Measurements from ENCODE around the gene SNRK.
A peak's percentile ranks its signal among the peaks of the same experiment; 100 is the strongest.

SNRK gene

GRCh38 chr3:43316783-43317460 lies 30.6 kb downstream of the SNRK start:
- FAIRE-seq = no peak

- peak; percentile 81 for FAIRE-seq
These were observed 31.3 kb downstream of the SNRK start for GRCh38 chr3:43317461-43318316.

DNA sequence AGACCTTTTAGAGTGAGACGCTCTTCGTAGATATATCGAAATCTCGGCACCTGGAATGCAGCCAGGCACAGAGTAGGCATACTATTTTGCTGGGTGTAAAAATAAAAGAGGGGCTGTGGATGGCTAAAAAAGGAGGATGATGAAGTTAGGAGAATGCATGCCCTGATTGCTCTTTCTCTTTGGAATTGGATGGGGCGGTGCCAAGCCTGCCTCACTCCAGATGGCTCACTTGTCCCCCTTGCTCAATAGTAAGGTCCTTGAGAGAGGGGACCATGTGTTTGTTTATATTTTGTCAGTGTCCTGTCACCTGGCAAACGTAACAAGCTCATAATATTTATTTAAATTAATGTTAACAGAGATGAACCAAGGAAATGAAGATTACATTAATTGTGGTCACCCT lies 33.0 kb downstream of the SNRK start:
- no peak for FAIRE-seq

DNA sequence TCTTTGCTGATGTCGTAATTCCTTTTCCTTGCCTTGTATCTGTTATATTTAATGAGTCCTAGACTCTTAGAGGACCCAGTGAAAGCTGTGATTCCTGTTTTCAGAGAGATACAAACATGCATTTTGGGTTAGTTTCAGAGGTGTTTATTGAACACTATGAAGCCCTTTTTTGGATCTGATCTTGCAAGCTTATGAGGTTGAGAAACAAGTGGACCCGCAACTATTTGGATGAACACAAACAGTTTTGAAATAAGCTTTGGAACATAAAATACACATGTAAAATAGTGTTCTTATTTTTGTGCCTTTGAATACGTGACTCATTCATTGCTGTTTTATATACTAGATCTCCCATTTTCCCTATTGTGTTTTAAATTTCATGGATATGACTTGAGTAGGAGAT lies 33.5 kb downstream of the SNRK start:
- FAIRE-seq = no peak

DNA sequence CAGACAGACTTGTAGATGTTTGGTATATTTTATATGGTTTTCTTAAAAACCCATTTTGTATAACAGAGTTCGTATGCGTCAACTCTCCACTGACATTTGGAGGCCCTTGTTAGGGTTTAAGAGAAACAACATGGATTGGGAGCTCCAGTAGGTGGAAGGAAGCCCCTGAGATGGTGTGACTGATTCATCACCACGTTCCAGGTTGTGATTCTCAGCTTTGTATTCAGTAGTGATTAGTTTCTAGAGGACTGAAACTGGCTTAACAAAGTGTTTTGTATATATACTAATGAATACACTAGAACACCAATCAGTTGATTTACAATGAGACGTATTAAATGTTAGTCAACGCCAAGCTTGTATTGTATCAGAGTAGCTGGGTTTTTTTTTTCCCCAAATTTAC lies 33.9 kb downstream of the SNRK start:
- FAIRE-seq = no peak

DNA sequence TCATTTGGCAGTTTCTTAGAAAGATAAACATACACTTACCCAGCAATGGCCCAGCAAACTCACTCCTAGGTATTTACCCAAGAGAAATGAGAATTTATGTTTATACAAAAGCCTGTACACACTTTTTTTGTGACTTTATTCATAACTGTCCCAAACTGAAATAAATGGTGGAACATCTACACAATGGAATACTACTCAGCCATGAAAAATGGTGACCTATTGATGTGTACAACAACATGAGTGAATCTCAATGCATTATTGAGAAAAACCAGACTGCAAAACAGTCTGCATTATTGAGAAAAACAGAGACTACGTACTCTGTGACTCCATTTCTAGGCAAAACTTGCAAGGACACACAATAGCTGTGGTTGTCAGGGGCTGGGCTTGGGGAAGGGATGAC lies 37.2 kb downstream of the SNRK start:
- FAIRE-seq = no peak

DNA sequence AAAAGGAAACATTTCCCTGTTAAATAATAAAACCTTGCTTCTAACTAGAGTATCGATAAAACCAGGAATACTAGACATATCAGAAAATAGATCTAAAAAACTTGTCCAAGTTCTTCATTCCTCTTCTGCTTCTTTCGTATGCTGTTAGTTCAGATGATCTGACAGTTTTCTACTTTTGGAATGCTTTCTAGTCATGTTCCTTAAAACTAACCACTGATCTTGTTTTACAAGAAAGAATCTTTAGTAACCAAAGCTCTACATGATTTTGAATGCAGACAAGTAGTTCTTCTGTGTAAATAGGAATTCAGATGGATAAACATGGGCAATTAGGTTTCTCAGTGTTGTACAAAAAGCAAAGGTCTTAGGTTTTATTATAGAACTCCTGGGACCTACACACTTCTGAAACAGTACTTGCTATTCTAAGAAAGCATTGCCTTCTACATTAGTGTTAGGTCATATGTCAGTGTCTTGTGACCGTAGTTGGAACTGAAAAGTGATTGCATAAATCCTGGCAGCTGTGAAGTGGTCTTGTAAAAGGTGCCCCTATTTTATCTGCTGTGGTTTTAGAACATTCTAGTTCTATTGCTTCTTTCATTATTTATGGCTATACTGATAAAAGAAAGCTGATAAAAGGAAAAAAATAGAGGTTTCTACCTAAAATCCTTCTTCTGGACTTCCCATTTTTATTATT lies 40.7 kb downstream of the SNRK start:
- FAIRE-seq = no peak

- FAIRE-seq = no peak
These were observed 41.2 kb downstream of the SNRK start for GRCh38 chr3:43327582-43327979.

DNA sequence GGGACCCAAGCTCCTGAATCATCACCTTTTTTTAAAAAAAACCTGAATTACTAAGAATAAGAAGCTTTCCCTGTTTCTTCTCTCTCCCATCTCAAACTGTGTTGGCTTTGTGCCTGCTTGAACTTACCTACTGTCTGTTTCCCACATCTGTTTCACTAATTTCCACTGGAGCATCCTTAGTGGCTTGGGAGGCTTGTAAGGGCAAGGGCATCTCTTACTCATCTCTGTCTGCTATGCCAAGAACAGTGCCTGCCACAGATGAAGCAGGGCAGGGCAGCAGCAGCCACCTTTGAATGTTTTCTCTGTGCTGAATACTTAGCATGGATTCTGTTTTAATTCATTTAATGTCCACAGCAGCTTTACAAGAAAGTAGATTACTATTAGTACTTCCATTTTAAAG lies 42.3 kb downstream of the SNRK start:
- no peak for FAIRE-seq

DNA sequence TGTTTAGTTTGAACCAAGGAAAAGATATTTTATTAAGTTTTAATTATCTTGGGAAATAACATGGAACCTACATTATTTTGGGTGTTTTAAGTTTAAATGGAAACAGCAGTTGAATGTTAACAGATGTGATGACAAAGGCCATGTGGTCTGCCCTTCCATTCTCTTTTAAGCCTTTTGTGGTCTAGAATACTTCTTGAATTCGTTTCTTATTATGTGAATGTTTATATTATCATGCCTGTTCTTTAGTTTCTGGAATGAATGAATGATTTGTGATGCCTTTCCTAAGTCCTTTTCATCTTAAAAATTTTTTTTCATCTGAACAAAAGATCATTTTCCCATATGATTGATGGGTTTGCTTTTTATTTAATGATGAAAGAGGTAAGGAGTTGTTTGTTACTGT lies 44.6 kb downstream of the SNRK start:
- no peak for FAIRE-seq

GRCh38 chr3:43331381-43331780 lies 45.0 kb downstream of the SNRK start:
- no peak for FAIRE-seq

DNA sequence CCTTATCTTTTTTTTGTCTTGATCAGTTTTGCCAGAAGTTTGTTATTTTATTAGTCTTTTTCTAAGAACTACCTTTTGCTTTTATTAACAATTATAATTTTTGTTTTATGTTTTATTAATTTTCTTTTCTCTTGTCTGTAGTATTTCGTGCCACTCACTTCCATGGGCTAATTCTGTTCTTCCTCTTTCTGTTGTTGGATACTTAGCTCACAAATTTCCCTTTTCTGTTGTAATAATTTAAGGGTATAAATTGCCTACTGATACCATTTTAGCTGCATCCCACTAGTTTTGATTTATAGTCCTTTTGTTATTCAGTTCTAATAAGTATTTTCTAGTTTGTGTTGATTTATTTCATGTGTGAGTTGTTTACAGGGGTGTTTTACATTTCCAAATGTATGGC lies 48.6 kb downstream of the SNRK start:
- no peak for FAIRE-seq

DNA sequence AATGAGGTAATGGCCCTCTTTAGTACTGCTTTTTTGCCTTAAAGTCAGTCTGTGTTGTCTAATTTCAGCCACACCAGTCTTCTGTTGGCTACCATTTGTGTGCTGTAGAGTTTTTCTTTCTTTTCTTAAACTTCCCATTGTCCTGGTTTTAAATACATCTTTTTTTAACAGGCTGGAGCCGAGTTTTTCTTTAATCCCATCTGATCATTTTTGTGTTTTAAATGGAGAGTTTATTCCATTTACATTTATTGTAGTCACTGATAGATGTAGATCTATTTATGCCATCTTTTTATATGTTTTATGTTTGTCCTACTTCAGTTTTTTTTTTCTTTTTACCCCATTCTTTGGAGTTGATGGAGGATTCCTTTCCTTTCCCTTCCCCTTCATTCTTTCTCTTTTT lies 49.5 kb downstream of the SNRK start:
- no peak for FAIRE-seq

GRCh38 chr3:43338295-43338694 lies 52.0 kb downstream of the SNRK start:
- FAIRE-seq = no peak

GRCh38 chr3:43340403-43340802 lies 54.1 kb downstream of the SNRK start:
- FAIRE-seq = no peak

DNA sequence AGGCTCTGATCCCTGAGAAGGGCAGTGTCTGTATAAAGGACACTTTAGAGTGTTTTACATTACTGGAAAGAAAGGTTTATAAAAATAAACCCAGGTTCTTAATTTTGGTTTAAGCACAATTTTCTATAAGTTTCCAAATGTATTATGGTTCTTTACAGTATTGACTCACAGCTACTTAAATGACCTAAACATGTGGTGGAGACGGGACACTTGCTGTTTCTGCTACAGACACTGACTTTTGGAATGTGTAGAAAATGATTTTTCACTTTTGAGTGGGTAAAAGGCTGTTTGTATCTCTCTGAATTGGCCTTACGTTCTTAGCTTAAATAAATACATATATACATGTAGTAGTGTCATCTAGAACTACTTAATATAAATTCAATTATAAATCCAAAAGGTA lies 55.4 kb downstream of the SNRK start:
- FAIRE-seq = no peak

DNA sequence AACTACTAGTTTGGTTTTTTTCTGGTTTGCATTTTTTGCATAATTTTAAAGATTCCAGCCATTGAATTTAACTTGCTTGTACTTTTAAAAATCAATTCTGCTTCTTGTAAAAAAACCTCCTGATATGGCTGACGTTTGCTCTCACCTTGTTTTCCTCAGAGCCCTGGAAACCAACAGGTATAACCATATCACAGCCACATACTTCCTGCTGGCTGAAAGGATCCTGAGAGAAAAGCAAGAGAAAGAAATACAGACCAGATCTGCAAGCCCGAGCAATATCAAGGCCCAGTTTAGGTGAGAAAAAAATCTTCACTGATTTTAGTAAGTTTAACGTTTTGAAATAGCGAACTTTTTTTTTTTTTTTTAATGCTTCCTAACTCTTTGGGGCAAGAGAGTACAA lies 56.8 kb downstream of the SNRK start:
- no peak for FAIRE-seq

DNA sequence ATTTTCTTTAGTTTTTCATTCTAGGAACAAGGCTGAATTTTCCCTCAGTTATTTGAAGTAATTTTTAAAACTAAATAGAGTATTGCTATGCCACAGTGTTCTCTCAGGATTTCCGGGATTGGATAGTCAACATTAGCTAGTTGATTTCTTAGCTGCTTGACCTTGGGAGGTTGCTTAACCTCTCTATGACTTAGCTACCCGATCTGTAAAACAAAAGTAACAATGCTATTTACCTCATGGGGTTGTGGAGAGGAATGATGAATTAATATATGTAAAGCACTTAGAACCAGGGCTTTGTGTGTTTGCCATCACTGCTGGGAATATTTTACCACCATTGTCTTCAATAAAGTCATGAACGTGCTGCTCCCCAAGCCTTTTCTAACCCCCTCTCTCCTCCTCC lies 57.5 kb downstream of the SNRK start:
- no peak for FAIRE-seq

- no peak for FAIRE-seq
These were observed 58.2 kb downstream of the SNRK start for GRCh38 chr3:43344520-43344919.

DNA sequence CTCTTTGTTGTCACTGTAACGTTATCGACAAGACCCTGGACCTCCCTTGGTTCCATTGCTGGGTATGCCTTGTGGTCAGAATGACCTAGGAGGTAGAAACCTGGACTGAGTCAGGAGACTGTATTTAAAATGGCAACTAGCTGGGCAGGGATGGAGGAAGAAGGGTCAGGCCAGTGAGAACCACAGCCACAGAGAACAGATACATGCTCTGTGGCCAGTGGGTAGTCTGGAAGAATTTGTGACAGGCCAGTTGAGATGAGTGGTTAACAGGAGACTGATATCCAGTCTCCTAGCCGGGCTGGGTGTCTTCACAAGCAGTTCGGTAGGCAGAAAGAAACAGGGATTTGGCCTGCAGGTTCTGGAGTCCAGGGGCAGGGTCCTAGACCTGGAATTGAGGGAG lies 58.9 kb downstream of the SNRK start:
- FAIRE-seq = no peak

GRCh38 chr3:43345877-43346276 lies 59.5 kb downstream of the SNRK start:
- no peak for FAIRE-seq

- FAIRE-seq = no peak
These were observed 60.8 kb downstream of the SNRK start for GRCh38 chr3:43346978-43347749.

DNA sequence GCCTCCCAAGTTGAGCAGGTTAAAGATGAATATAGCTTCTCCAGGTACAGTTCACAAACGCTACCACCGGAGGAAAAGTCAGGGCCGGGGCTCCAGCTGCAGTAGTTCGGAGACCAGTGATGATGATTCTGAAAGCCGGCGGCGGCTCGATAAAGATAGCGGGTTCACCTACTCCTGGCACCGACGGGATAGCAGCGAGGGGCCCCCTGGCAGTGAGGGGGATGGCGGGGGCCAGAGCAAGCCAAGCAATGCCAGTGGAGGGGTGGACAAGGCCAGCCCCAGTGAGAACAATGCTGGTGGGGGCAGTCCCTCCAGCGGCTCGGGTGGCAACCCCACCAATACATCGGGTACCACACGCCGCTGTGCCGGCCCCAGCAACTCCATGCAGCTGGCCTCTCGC lies 61.4 kb downstream of the SNRK start:
- no peak for FAIRE-seq

All from endometrium (tissue), 2 donors.